ENCODE results near the gene IL24.

Gene IL24

DNA sequence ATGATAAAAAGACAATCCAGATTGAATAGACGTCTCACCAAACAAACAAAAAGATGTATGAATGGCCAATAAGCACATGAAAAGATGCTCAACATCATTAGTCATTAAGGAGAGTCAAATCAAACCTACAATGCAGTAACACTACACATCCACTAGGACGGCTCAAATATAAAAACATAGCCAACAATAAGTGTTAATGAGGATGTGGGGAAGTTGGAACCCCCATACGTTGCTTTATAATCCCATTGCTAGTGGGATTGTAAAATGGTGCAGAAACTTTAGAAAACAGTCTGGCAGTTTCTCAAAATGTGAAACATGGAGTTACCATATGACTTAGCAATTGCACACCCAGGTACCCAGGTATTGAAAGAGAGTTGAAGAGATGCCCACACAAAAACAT lies 14.7 kb upstream of the IL24 start:
- no peak for DNase-seq

DNA sequence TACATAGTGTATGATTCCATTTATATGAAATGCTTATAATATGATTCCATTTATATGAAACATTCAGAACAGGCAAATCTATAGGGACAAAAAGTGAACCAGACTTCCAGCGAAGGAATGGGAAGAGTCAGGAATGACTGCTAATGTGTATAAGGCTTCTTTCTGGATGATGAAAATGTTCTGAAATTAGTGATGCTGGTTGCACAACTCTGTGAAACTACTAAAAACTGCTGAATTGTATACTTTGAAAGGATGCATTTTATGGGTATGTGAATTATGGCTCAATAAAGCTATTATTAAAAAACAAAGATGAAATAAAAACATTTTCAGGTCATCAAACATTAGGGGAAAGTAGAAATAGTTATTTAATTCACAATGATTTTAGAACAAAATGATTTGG lies 14.1 kb upstream of the IL24 start:
- no peak for DNase-seq

DNA sequence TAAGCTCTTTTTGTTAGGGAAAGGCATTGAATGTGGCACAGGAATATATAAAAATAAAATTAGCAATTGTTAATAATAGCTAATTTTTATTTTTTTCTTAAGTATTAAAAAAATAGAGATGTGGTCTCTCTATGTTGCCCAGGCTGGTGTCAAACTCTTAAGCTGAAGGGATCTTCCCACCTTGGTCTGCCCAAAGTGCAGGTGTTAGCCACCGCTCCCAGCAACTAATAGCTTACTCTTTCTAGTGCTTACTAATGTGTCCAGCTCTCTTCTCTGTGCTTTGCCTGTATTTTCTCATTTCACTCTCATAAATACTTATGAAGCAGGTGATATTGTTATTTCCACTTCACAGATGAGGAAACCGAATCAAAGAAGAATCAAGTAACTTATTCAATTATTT lies 13.4 kb upstream of the IL24 start:
- no peak for DNase-seq

DNA sequence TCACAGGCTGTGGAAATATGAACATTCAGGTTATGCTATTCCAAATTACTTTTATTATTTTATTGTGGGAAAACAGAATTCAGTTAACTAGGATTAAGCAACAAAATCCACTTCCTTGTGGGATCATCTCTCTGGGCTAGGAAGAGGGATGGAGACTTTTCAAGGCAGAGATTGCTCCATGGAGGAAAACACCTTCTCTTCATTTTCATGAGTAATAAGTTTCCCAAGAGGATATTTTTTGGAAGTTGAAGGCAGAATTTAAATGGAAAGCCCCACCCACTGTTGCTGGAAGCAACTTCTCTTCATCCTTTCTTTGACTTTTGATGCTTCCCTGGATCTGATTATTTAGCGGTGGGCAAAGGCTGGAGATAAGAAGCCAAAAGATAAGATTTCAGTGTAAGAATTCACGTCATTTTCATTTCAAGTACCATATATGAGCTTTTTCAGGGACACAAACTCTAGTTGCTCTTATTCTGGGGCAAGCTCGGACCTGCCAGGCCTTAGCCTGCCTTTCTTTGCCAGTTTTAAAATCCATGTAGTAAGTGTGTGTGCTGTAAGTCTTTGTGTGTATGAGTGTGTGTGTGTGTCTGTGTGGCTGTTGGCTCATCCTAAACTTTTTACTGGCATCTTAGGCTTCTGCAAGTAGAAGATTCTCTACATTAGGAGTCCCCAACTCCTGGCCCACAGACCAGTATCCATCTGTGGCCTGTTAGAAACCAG lies 11.7 kb upstream of the IL24 start:
- DNase-seq = no peak

DNA sequence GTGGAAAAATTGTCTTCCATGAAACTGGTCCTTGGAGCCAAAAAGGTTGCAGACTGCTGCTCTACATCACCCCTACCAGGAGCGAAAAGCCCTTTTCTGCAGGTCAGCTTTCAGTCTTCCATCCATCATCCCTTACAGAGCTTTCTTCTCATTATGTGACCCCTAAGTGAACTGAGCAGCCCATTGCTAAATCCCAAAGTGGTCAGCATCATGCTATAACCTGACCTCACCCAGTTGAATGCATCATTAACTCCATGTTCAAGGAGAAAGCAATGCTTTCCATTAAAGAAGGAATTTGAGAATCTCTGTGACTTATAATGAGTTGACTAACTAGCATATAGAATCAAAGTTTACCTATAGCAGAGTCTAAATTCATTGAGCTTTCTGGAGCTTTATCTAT lies 10.4 kb upstream of the IL24 start:
- no peak for DNase-seq

DNA sequence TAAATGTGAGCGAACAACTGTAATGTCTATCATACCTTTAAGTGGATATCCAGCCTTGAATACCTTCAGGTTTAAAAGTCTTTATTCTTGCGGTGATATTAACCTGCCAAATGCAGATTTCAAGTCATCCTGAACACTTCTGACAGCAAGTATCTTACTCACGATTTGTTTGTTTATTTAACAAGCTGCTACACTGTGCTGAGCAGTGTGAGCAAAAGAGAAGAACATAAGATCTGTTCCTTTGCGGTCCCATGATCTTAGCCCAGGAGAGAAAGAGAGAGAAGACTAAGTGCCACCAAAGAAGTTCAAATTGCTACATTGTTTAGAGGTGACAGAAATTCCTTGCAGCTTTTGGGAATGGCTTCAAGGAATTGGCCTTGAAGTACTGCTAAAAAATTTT lies 9.5 kb upstream of the IL24 start:
- no peak for DNase-seq

DNA sequence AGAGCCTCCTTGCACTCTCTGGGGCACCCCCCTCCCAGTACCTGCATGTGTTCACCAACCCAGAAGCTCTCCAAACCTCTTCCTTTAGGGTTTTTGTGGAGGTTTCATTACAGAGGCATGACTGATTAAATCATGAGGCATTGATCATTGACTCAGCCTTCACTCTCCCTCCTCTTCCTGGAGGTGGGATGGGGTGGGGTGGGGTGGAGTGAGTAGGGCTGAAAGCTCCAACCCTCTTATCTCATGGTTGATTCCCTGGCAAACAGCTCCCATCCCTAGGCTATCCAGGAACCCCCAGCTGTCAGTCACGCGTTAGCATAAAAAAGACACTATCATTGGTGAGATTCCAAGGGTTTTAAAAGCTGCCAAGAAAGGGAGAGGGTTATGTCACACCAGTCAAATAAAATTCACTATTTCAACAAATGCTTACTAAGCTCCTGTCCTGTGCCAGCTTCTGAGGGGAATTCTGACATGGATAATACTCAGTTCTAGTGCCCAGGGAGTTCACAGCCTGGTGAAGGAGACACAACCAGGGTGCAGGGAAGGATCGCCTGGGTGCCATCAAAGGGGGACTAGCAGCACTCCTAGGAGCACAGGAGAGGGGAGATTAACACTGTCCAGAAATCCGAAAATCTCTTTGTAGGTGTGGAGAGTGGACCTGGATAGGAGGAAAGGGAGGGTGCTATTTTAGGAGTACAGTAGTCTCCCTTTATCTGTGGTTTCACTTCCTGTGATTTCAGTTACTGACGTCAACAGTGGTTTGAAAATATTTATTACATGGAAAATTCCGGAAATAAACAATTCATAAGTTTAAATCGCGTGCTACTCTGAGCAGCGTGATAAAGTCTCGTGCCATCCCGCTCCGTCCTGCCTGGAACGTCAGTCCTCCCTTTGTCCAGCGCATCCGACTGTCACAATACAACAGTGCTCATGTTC lies 6.8 kb upstream of the IL24 start:
- no peak for DNase-seq

DNA sequence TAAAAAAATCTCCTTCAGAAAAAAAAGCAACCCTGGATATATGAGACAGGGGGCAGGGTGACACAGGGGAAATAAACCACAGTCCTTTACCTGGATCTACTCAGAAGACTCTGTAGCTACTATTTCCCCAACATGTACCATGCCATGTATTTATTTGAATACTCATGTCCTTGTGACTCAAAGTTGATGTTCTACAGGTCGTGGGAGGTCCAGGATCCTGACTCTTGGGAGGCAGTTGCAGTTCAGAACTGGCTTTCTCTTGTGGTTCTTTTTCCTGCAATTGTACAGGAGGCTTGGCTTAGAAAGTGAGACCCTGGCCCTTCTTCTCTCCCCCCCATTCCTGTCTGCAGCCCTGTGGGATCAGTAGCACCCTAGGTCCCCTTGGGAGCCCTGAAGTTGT lies 5.8 kb upstream of the IL24 start:
- DNase-seq = no peak

DNA sequence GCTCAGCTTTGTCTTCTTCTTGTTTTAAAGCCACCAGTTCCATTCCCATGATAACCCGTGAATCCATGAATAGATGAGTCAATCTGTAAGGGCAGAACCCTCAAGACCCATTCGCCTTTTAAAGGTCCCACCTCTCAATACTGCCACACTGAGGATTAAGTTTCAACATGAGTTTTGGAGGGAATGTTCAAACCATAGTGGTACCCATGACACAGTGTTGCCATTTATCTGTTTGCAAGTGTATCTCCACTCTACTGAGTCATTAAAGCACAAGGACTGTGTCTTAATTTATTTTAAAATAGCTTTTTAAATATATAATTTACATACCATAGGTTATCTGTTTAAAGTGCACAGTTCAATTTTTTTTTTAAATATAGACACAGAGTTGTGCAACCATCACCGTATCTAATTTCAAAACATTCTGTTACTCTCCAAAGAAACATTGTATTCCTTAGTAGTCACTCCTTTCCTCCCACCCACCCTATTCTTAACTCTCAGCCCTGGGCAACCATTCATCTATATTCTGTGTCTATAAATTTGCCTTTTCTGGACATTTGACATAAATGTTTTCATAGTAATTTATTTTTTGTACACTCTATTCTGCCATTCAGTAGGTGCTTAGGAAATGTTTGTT lies 4.8 kb upstream of the IL24 start:
- DNase-seq = no peak

DNA sequence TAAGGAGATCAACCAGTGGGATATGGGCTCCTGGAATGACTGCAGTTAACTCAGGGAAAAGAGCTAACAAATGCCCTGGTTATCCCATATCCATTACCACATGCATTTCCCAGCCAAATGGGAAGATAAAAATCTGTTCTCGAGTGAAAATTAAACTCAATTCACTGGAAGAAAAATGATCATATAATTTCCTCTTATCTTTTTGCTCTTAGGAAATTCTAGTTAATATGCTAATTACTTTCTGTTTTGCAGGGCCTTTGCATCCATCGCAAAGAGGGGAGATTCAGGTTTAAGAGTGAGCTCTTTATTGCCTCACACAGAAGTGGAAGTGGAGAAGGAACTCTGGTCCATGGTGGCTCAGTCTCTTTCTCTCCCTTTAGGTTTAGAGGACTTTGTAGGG lies 3.9 kb upstream of the IL24 start:
- DNase-seq = no peak

DNA sequence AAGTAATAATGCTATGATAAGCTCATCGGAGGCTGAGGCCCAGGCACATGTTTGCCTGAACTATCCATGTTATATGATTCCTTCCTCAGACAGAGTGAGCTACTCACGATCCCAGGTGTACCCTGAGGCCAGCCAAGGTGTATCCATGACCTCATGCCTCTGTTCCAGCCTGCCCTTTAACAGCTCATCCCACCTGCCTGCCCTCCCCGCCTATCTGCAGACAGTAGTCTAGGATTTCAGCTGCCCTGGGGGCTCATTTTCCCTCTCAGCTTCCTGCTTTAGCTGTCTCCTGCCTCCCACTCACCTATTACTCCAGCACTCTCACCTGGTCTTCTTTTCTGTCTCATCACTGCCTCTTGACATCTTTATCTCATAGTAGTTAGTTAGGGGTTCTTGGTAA lies 1.9 kb upstream of the IL24 start:
- DNase-seq = no peak

DNA sequence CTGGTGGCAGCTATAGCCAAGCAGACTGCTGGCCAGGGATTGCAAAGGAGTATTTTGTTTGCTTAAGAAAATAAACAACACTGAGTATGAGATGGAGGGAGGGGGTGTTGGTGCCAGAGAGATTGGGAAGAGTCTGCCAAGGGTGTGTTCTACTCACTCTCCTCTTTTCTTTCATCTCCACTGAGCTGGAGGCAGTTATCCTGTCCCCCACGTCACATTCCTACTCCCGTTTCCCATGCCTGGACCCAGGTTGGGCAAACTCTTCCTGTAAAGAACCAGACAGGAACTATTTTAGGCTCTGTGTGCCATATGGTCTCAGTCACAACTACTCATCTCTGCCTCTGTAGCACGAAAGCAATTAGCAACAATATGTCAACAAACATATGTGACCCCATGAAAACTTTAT lies 1.4 kb upstream of the IL24 start:
- DNase-seq = no peak

DNA sequence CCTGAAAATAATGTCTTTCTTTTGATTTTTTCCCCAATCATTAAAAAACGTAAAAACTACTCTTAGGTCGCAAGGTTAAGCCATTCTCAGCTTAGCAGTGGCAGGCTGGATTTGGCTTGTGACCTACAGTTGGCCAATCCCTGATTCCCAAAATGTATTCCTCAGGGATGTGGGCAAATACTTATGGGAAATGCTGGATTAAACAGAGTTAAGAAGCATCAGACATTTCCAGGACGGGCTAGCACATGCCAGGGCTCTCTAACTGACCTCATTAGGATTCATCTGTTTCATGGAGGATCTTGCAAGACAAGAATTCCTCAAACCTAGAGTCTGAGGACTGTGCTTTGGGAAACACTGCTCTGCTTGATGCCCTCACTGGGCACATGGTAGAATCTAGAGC lies 982 bp upstream of the IL24 start:
- no peak for DNase-seq

DNA sequence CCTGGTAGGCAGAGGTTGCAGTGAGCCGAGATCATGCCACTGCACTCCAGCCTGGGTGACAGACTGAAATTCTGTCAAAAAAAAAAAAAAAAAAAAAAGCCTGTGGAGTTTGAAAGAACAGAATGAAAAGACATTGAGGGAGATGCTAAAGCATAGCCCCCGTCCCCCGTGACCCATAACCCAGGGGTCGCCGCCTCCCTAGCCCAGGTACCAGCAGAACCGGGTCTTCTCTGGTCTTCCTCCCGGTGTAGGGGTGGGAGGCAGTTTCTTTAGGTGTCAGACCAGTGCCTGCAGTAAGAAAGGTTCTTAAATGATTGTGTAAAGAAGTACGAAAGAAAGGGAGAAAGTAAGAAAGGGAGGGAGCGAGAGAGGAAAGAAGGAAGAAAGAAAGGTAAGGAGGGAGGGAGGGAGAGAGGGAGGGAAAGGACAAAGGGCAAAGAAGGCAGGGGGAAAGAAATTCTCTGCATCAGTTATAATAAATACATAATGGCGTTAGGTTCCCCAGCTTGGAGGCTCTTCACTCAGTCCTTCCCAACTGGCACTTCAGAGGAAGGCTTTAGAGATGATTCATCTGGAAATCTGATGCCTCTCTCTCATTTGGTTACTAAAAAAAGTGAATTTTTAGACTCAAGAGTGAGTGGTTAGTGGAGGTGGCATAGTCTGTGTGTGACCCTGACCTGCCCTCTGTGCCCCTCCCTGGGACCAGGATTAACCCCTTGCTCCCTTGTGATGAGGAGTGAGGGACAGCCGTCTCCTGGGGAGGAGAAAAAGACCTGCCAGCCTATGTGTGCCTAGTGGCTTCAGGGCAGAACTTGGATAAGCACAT lies 1.1 kb downstream of the IL24 start:
- no peak for DNase-seq

DNA sequence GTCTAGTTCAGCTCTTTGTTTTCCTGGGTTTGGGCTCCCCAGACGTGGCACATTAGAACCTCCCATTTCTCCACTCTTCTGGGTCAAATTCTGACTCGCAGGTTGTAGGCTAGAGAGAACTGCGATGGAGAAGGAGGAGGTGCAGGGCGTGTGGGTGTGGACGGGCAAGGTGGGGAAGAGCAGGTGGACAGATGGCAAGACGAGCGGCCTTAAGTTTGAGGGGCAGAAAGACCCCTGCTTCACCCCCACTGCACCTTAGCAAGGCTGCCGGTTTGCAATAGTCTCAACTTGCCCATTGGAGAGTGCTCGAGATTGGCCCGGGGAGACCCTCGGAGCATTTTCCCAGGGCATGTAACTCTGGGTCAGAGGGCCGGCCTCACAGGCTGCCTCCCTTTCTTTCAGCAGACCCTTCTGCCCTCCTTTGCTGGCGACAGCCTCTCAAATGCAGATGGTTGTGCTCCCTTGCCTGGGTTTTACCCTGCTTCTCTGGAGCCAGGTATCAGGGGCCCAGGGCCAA lies 1.7 kb downstream of the IL24 start:
- no peak for DNase-seq

DNA sequence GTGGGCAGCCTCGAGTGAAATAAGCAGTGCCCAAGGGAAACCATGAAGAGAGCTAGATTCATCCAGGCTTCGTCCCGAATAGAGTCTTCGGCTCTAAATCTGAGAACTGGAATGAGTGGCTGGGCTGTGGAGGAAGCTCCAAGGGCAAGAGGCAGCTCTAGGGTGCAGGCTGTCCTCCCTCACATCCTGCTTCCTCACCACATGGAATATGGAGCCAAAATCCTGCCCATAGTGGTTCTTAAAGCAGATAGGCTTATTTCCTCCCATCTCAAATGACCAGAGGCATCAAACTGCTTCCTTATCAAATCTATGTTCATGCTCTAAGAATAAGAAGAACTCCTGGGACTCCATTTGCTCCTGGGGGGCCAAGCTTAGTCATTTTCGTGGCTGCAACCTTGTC lies 2.5 kb downstream of the IL24 start:
- DNase-seq = no peak

DNA sequence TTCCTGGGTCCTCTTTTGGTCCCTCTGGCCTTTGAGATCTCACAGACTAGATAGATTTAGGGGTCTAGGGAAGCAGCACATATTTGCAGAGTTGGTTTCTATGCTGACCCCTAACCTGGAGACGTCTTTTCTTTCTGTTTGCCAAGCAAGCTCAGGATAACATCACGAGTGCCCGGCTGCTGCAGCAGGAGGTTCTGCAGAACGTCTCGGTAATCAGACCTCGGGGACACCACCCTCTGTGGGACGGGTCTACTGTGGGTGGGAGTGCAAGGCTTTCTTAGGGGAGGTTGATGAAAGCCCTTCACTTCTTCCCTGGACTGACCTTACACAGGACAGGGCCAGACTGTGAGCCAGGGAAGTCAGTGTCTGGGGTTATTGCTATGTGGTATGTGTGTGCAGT lies 2.9 kb downstream of the IL24 start:
- no peak for DNase-seq

DNA sequence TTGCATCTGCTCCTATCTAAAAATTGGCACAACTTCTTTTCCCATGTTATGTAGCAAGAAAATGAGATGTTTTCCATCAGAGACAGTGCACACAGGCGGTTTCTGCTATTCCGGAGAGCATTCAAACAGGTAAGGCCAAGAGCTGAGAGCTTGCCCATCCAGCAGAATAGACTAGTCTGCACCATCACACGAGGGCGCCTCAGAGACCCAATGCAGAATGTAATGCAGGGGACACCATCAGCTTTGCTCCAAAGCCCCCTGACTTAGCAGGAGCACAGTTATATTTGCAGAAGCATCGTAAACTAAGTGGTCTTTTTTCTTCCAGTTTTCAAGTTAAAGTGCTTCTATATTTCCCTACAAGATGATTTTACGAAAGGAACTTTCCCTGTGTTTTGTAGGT lies 4.7 kb downstream of the IL24 start:
- DNase-seq = no peak

DNA sequence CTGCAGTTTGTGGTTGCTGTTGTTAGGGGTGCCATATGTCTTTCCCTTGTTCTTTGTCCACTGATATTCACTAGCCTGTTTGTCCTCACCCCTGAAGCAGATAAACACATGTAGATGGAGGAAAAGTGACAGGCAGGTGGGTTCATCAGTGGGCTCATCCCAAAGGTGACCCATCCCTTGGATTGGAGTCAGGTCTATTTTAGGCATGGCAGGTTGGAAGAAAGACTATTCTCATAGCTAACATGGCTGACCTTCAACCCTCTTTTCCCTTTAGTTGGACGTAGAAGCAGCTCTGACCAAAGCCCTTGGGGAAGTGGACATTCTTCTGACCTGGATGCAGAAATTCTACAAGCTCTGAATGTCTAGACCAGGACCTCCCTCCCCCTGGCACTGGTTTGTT lies 5.5 kb downstream of the IL24 start:
- DNase-seq = no peak

DNA sequence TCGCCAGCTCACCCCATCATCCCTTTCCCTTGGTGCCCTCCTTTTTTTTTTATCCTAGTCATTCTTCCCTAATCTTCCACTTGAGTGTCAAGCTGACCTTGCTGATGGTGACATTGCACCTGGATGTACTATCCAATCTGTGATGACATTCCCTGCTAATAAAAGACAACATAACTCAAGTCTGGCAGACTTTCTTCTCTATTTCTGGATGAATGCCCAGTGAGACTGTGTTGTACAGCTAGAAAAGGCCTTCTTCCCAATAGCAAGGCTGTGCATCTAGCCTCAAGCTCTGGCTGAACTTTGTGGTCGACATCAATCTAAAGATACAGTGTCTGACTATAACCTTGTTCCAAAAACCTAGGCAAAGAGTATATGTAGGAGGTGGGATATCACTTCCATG lies 6.4 kb downstream of the IL24 start:
- DNase-seq = no peak

DNA sequence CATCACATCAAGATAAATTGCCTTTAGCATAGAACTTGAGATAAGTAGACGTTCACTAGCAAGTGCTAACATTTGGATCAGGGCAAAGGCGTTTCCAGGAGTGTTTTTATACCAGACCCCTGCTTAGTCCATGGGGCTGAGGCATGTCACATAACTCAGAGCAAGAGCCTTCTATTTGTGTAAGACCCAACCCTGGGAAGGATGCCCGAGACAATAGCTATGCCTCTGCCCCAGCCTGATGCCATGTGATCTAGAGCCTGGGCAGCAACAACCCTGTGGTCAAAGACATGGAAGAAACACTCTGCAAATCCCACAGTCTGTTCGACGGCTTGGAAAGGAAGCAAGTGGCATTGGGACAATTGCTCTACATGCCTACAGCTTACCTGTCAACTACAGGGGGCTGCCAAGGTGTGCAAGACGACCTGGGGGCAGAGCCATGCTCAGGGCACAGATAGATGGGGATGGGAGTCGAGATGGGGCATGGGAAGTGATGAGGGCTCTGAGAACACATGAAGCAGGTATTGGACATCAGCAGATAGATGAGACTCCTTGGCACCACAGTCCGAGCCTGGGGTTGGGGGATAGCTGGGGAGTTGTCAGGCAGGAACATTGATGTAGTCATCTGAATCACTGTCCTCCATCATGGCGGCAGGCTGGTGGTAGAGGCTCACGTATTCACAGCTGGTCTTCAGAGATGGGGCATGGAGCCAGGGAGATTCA lies 7.3 kb downstream of the IL24 start:
- DNase-seq = no peak

All from CD4-positive, alpha-beta T cell treated with Interleukin-12 subunit alpha and Interleukin-12 subunit beta, for 1 hour (primary cell).